GM21515 (cell line): ENCODE data around the gene SCAPER.
"Not testable (repeated sequence)": the region's sequence is repeated elsewhere in the genome, so short reads cannot be mapped to it uniquely, and the experiment has no call there.

ENCODE experiments used
- ATAC-seq: cut with Tn5 transposase; IDR thresholded peaks from one replicate; pipeline ENCODE4 v1.9.1; 2021; ENCODE audit not compliant: unreplicated experiment

The SCAPER gene

GRCh38 chr15:76439542-76439941 lies 465.6 kb downstream of the SCAPER start:
- ATAC-seq, result no peak

GRCh38 chr15:76433798-76434400 lies 471.2 kb downstream of the SCAPER start:
- no peak for ATAC-seq

- not testable (repeated sequence) for ATAC-seq
Measured at GRCh38 chr15:76433036-76433435, 472.1 kb downstream of the SCAPER start.

- ATAC-seq, result no peak
Measured at GRCh38 chr15:76432604-76433003, 472.5 kb downstream of the SCAPER start.

GRCh38 chr15:76431971-76432370 lies 473.2 kb downstream of the SCAPER start:
- ATAC-seq, result no peak

GRCh38 chr15:76430711-76431110 lies 474.4 kb downstream of the SCAPER start:
- not testable (repeated sequence) for ATAC-seq

GRCh38 chr15:76429661-76430060 lies 475.5 kb downstream of the SCAPER start:
- ATAC-seq, result no peak

- no peak for ATAC-seq
Measured at GRCh38 chr15:76426941-76427340, 478.2 kb downstream of the SCAPER start.

- ATAC-seq, result no peak
Measured at GRCh38 chr15:76418352-76419140, 486.6 kb downstream of the SCAPER start.

- ATAC-seq, result no peak
Measured at GRCh38 chr15:76401285-76401684, 503.9 kb downstream of the SCAPER start.

- no peak for ATAC-seq
Measured at GRCh38 chr15:76398317-76399104, 506.6 kb downstream of the SCAPER start.

GRCh38 chr15:76393614-76394013 lies 511.5 kb downstream of the SCAPER start:
- no peak for ATAC-seq

- no peak for ATAC-seq
Measured at GRCh38 chr15:76391847-76392246, 513.3 kb downstream of the SCAPER start.

- ATAC-seq, result no peak
Measured at GRCh38 chr15:76391309-76391708, 513.8 kb downstream of the SCAPER start.

- ATAC-seq, result no peak
Measured at GRCh38 chr15:76390571-76390970, 514.6 kb downstream of the SCAPER start.

GRCh38 chr15:76386926-76387325 lies 518.2 kb downstream of the SCAPER start:
- ATAC-seq, result no peak

- ATAC-seq, result no peak
Measured at GRCh38 chr15:76386178-76386577, 519.0 kb downstream of the SCAPER start.

- ATAC-seq, result no peak
Measured at GRCh38 chr15:76384409-76384808, 520.7 kb downstream of the SCAPER start.

- ATAC-seq, result no peak
Measured at GRCh38 chr15:76382987-76383728, 522.0 kb downstream of the SCAPER start.

- no peak for ATAC-seq
Measured at GRCh38 chr15:76381366-76381765, 523.8 kb downstream of the SCAPER start.

- ATAC-seq, result no peak
Measured at GRCh38 chr15:76380249-76380648, 524.9 kb downstream of the SCAPER start.
